Lower lobe of right lung (tissue), 2 donors: ENCODE measurements around the gene SAT2. TPM values are rescaled to one million over a fixed set of nuclear protein-coding genes. Genes with fewer than 3 reads are reported as not detected.

Source experiments
- ATAC-seq, 2 donors: fragments of 200-7000 bp; cut with Tn5 transposase; one replicate each; pipeline ENCODE4 v1.9.1; 2020 to 2022; ENCODE audit warnings: mild to moderate bottlenecking in 2 of 2, moderate library complexity in 2 of 2
- DNase-seq: peaks from one replicate; pipeline ENCODE4 v3.0.0-alpha.2; 2020
- H3K27ac ChIP-seq: fragments of 200-600 bp; one replicate; pipeline ENCODE4 v1.8.0; 2022
- H3K27me3 ChIP-seq: fragments of 200-600 bp; one replicate; pipeline ENCODE4 v1.8.0; 2022; ENCODE audit warnings: low read depth
- H3K36me3 ChIP-seq: fragments of 200-600 bp; one replicate; pipeline ENCODE4 v1.8.0; 2022; ENCODE audit warnings: mild to moderate bottlenecking
- H3K4me1 ChIP-seq: fragments of 200-600 bp; one replicate; pipeline ENCODE4 v1.8.0; 2022
- H3K4me3 ChIP-seq: fragments of 200-600 bp; one replicate; pipeline ENCODE4 v1.8.0; 2022; ENCODE audit warnings: mild to moderate bottlenecking
- H3K9me3 ChIP-seq: fragments of 200-600 bp; one replicate; pipeline ENCODE4 v1.8.0; 2022
- CTCF ChIP-seq: fragments of 200-600 bp; IDR thresholded peaks from one replicate; pipeline ENCODE4 v1.8.0; 2022; ENCODE audit warnings: antibody characterized with exemption, mild to moderate bottlenecking
- intact Hi-C: fragments of 100-400 bp; cut with DNase I; formaldehyde crosslinking; loops from one replicate; pipeline ENCODE4 v1.11.0; 2022
- total RNA-seq: library from RNA; stranded (reverse); fragmentation: NEBNext Ultra II Directional; extraction: Animal tissue kit (Norgen Biotek cat#: 25700); gene quantifications from one replicate; pipeline ENCODE4 v1.2.1, GENCODE V29; 2021
- donor health status: DM: no; HTN: yes; CAD: no; lungs with severe emphysema.

SAT2 gene
- total RNA-seq, 1 donor from 2014 or later: 86.3 TPM

DNA sequence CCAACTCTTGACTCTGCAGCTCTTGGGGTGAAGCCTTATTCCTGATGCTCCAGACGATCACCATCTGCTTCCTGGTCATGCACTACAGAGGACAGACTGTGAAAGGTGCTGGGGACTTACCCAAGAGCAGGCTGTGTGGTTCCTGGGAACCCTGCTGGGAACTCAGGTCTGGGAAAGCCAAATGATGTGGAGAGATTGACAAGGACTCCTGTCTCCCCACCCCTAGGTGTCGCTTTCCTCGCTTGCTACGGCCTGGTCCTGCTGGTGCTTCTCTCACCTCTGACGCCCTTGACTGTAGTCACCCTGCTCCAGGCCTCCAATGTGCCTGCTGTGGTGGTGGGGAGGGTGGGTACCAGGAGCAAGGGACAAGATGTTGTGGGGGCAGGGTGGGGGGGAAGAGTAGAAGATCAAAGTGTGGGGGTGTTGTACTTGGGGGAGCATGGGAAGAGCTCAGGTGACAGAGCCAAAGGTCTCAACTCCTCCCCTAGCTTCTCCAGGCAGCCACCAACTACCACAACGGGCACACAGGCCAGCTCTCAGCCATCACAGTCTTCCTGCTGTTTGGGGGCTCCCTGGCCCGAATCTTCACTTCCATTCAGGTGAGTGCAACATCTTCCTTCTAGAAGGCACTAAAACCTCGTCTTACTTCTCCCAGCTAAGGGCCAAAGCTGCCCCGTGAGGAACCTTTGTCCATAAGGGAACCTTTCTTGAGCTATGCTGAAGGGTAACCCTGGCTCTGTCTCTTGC lies 40.8 kb downstream of the SAT2 start:
- no peaks in the 10 kb centered on the region for H3K9me3 ChIP-seq
- H3K36me3 ChIP-seq: peaks cover 45% of the 10 kb centered on the region
- TF ChIP-seq CTCF: no peak
- ATAC-seq (no peak), DNase-seq (no peak)
- H3K4me1 ChIP-seq: peaks cover 48% of the 10 kb centered on the region
- no peaks in the 10 kb centered on the region for H3K27me3 ChIP-seq
- H3K27ac ChIP-seq: no peak overlapping the region
- H3K4me3 ChIP-seq: no peak overlapping the region
- intact Hi-C loops: no loop called here

- H3K9me3 ChIP-seq: no peaks in the 10 kb centered on the region
- peak; percentile 91 to 92 for ATAC-seq
Observed at GRCh38 chr17:7583253-7584109, 44.1 kb downstream of the SAT2 start, which contains the start of gene MPDU1. TSS of gene MPDU1 (plus strand) at chr17:7583852. CDS start at chr17:7583863, 11 bp downstream.

DNA sequence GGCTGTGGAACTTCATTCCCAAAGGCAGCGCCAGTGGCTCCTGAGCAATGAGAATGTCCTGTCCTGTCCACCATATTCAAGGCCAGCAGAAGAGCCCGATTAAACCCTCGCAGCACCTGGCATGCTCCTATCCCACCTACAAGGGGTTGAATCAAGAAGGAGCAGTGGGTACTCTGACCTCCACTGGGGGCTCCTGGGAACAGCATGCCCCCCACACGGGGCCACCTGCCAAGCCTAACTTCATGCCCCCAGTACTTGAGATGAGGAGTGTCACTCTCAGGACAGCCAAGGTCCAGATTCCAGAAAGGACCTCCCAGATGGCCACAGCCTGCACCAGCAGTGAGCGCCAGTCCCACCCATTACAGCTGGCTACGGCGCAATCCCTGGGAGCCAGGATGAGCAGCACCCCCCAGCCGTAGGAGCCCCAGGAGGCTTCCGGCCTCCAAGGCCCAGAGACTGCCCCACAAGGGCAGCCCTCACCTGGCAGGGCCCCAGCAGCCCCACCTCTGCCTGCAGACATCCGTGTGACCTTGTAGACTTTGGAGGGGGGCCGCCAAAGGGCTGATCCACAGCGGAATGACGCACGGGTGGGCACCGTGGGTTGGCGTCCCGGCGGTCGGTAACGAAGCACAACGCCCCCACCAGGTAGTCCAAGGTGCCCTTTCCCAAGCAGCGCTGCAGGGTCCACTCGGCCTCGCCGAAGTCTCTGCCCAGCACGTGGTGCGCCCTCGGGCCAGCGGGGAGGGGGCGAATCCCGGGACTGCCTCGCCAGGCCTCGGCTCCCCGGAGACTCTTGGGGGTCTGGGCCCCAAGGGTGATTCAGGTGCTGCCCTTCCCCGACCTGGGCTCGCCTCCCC lies 45.0 kb downstream of the SAT2 start:
- DNase-seq (no peak), ATAC-seq (no peak)
- TF ChIP-seq CTCF: no peak
- Histone ChIP-seq H3K9me3 (no peaks in the 10 kb centered on the region), H3K4me3 (peak overlapping the region; percentile 78), H3K27ac (peak overlapping the region; percentile 97), H3K27me3 (no peaks in the 10 kb centered on the region), H3K36me3 (peaks cover 29% of the 10 kb centered on the region), H3K4me1 (peaks cover 57% of the 10 kb centered on the region)
- intact Hi-C loops: no loop called here

More at GRCh38 chr17:7583253-7584109, 44.1 kb downstream of the SAT2 start, which contains the start of gene MPDU1:
- TF ChIP-seq CTCF: no peak
- H3K4me3 ChIP-seq: peak within 1 kb of the TSS; percentile 78
- H3K27ac ChIP-seq: peak within 1 kb of the TSS; percentile 97
- H3K27me3 ChIP-seq: no peaks in the 10 kb centered on the region
- H3K36me3 ChIP-seq: peaks cover 29% of the 10 kb centered on the region
- DNase-seq: peak; percentile 97
- peaks cover 59% of the 10 kb centered on the region for H3K4me1 ChIP-seq
- intact Hi-C loops: no loop called here

DNA sequence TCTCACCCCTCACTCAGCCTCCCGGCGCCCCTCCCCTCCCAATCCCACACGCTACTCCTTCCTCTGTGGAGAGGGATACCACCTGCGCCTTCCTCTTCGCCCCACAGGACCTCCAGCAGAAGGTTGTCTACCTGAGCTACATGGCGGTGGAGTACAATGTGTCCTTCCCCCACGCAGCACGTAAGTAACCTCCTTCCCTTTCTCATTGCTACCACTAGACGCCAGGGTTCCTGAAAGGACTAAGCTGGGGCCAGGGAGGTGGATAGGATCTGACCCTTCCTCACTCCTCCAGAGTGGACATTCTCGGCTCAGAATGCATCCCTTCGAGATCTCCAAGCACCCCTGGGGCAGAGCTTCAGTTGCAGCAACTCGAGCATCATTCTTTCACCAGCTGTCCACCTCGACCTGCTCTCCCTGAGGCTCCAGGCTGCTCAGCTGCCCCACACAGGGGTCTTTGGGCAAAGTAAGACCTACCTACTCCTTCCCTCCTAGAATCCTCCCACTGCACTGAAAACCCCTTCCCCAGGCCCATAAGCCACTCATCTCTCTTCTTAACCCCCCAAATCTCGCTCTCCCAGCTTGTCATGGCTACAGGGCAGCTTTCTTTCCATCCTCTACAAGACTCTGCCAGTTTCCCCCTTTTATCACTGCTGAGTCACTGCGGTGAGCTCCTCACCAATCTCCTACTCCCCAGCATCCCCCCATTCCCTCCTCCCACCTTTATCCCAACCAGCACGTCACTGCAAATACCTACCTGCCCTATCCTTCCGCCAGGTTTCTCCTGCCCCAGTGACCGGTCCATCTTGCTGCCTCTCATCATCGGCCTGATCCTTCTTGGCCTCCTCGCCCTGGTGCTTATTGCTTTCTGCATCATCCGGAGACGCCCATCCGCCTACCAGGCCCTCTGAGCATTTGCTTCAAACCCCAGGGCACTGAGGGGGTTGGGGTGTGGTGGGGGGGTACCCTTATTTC lies 46.7 kb downstream of the SAT2 start:
- TF ChIP-seq CTCF: no peak
- peaks cover 34% of the 10 kb centered on the region for H3K36me3 ChIP-seq
- DNase-seq: no peak
- H3K9me3 ChIP-seq: no peaks in the 10 kb centered on the region
- peak overlapping the region; percentile 78 for H3K4me3 ChIP-seq
- peaks cover 74% of the 10 kb centered on the region for H3K4me1 ChIP-seq
- no peaks in the 10 kb centered on the region for H3K27me3 ChIP-seq
- peak overlapping the region; percentile 97 for H3K27ac ChIP-seq
- intact Hi-C loops: no loop called here
- no peak for ATAC-seq
